GM12878 (cell line): Measurements from ENCODE around the gene GLB1L. TPM values are rescaled to one million over a fixed set of nuclear protein-coding genes. Genes with fewer than 3 reads are reported as not detected.

Experiments used
- EGR1 ChIP-seq, 2 experiments: IDR thresholded peaks; 1 replicate in 1 of 2; 2 replicates in 1 of 2; pipeline ENCODE4 v1.6.1; 2011 to 2012; ENCODE audit warnings: low read depth in 2 of 2, low read length in 2 of 2, borderline replicate concordance in 1 of 2, mild to moderate bottlenecking in 1 of 2, moderate library complexity in 1 of 2
- ETV6 ChIP-seq, 2 experiments: fragments of 450-650 bp in 1 of 2; IDR thresholded peaks in 1 of 2; conservative IDR thresholded peaks in 1 of 2; 2 replicates each; pipeline ENCODE4 v1.6.1; 2014; ENCODE audit warnings: antibody characterized with exemption in 1 of 2, borderline replicate concordance in 1 of 2, low read depth in 1 of 2, mild to moderate bottlenecking in 1 of 2, moderate library complexity in 1 of 2
- HCFC1 ChIP-seq: fragments of 150-350 bp; IDR thresholded peaks from 2 replicates; pipeline ENCODE4 v1.6.1; 2014; ENCODE audit warnings: low read length
- HDAC6 ChIP-seq: fragments of 200-600 bp; sonication (generic); IDR thresholded peaks from one replicate; pipeline ENCODE4 v1.8.0; 2017; ENCODE audit warnings: antibody characterized with exemption; ENCODE audit not compliant: unreplicated experiment
- JUNB ChIP-seq: IDR thresholded peaks from 2 replicates; pipeline ENCODE4 v1.6.1; 2016; ENCODE audit warnings: antibody characterized with exemption, mild to moderate bottlenecking
- MXI1 ChIP-seq: fragments of 150-350 bp; IDR thresholded peaks from 2 replicates; pipeline ENCODE4 v1.6.1; 2011; ENCODE audit warnings: low read depth, mild to moderate bottlenecking, inconsistent platforms, low read length, improper control_type of control experiment
- NR2C2 ChIP-seq: IDR thresholded peaks from 2 replicates; pipeline ENCODE4 v1.6.1; 2011; ENCODE audit warnings: borderline replicate concordance, low read depth; ENCODE audit not compliant: control insufficient read depth, insufficient read length
- NRF1 ChIP-seq: conservative IDR thresholded peaks from 2 replicates; pipeline ENCODE4 v1.6.1; 2011; ENCODE audit warnings: mild to moderate bottlenecking, low read depth, low read length, improper control_type of control experiment
- POLR2A ChIP-seq: IDR thresholded peaks from 2 replicates; pipeline ENCODE4 v1.6.1; 2011; ENCODE audit warnings: low read depth, mild to moderate bottlenecking, low read length
- STAT1 ChIP-seq: fragments of 450-650 bp; conservative IDR thresholded peaks from 2 replicates; pipeline ENCODE4 v1.6.1; 2014; ENCODE audit warnings: antibody characterized with exemption, mild to moderate bottlenecking
- WRNIP1 ChIP-seq: IDR thresholded peaks from 2 replicates; pipeline ENCODE4 v1.6.1; 2011; ENCODE audit warnings: low read depth, low read length, improper control_type of control experiment, borderline replicate concordance
- YBX1 ChIP-seq: fragments of 450-650 bp; IDR thresholded peaks from 2 replicates; pipeline ENCODE4 v1.6.1; 2016; ENCODE audit warnings: antibody characterized with exemption
- polyA plus RNA-seq, 11 experiments: library from polyadenylated mRNA; depleted of rRNA in 4 of 11; unstranded in 6 of 11; stranded (reverse) in 5 of 11; fragments of >200 nt; fragmentation: Nextera tagmentation in 4 of 11; fragmentation: Illumina TruSeq in 1 of 11; extraction: Ambion mirVana in 4 of 11; extraction: Trizol in 1 of 11; gene quantifications; 1 replicate in 1 of 11; 2 replicates in 10 of 11; pipeline versions ENCODE4 v1.2.1 to v1.2.3, GENCODE V29; 2011 to 2016; ENCODE audit warnings: inconsistent platforms in 2 of 11, missing spikeins in 2 of 11, low read depth in 1 of 11
- total RNA-seq, 4 experiments: library from RNA; depleted of rRNA in 3 of 4; stranded (reverse); fragments of >200 nt in 3 of 4; fragmentation: Illumina TruSeq in 1 of 4; extraction: Trizol in 1 of 4; gene quantifications; 2 replicates each; pipeline versions ENCODE4 v1.2.1 to v1.2.3, GENCODE V29; 2013 to 2021
- TF ChIP-seq, protein P1 (sequence below): IDR thresholded peaks from 2 replicates; pipeline ENCODE4 v1.6.1; 2011; ENCODE audit warnings: borderline replicate concordance, low read depth, mild to moderate bottlenecking, moderate library complexity, low read length; ENCODE audit not compliant: insufficient read depth, poor library complexity, severe bottlenecking
- TF ChIP-seq, protein P2 (sequence below): IDR thresholded peaks from 2 replicates; pipeline ENCODE4 v1.6.1; 2011; ENCODE audit warnings: low read depth, low read length, improper control_type of control experiment, borderline replicate concordance
- TF ChIP-seq, protein P3 (sequence below): fragments of 450-650 bp; IDR thresholded peaks from 2 replicates; pipeline ENCODE4 v1.6.1; 2017; ENCODE audit warnings: mild to moderate bottlenecking, low read depth, inconsistent platforms; ENCODE audit not compliant: poor library complexity, severe bottlenecking
- TF ChIP-seq, protein P4 (sequence below): fragments of 150-350 bp; IDR thresholded peaks from 2 replicates; pipeline ENCODE4 v1.6.1; 2016; ENCODE audit warnings: low read depth, low read length
- TF ChIP-seq, protein P5 (sequence below): fragments of 450-650 bp; IDR thresholded peaks from 2 replicates; pipeline ENCODE4 v1.6.1; 2017; ENCODE audit warnings: low read depth, mild to moderate bottlenecking, moderate library complexity
- TF ChIP-seq, protein P6 (sequence below): IDR thresholded peaks from 2 replicates; pipeline ENCODE4 v1.6.1; 2012; ENCODE audit warnings: low read depth, low read length, improper control_type of control experiment

GLB1L gene
- total and polyA plus RNA-seq, 10 of the 15 experiments (the other 5 are each of a cell fraction or from before 2014, with no cell fraction given) = 0.29 to 4.6 (median 2.7) TPM

DNA sequence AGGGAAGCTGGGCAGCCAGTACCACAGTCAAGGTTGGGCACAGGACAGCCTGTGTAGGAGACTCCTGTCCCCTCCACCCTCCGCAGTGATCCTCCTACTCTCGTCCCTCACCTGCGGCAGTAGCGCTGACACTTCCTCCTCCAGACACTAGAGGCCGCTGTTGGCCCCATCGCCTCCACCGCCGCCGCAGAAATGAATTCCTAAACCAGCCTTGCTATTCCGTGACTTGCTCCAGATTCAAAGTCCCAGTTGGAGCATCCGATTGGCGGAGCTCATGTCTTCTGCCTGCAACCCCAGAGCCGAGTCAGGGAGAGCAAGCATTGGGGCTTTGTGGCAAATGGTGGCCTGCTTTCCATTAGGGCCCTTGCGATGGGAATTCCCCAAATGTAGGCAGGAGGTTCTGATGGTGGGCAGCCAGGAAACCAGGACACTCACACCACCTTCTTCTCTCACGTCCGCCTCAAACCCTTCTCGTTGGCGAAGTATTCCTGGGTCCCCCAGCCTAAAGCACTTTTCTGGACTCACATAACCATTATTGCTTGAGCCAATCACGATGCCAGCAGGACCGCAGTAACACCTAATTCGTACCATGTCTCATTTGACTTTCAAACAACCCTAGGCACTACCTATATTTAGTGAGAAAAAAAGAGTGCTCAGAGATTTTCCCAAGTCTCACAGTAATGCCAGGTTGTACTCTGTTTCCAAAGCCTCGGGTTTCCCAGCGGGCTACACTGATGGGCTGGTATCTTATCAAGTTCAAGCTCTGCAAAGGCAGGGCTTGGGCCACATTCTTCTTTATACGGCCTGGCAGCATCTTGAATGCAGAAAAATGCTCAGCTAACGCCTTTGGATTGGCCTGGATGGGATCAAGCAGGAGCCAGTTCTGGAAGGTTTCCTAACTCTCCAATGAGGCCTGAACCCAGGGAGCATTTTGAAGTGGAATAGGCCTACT lies 32.7 kb upstream of the GLB1L start (continued):
- TF ChIP-seq, protein P1, sequence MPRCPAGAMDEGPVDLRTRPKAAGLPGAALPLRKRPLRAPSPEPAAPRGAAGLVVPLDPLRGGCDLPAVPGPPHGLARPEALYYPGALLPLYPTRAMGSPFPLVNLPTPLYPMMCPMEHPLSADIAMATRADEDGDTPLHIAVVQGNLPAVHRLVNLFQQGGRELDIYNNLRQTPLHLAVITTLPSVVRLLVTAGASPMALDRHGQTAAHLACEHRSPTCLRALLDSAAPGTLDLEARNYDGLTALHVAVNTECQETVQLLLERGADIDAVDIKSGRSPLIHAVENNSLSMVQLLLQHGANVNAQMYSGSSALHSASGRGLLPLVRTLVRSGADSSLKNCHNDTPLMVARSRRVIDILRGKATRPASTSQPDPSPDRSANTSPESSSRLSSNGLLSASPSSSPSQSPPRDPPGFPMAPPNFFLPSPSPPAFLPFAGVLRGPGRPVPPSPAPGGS = no peak
- TF ChIP-seq YBX1 (no peak), STAT1 (no peak), NRF1 (no peak), JUNB (no peak; the same call in 1 of the 2 replicates), WRNIP1 (no peak), NR2C2 (no peak), ETV6 (conservative IDR thresholded peaks at IDR 0.05 in 1 of 2, IDR thresholded peaks at IDR 0.05 in 1 of 2; ENCODE audit: borderline replicate concordance in 1 of 2, low read depth in 1 of 2) (no peak), MXI1 (no peak), HDAC6 (no peak), POLR2A (peak; percentile 44; the same call in 1 of the 2 replicates), EGR1 (IDR thresholded peaks at IDR 0.05; ENCODE audit: borderline replicate concordance in 1 of 2, low read depth in 2 of 2, low read length in 2 of 2) (no peak), HCFC1 (no peak)
- TF ChIP-seq, protein P2, sequence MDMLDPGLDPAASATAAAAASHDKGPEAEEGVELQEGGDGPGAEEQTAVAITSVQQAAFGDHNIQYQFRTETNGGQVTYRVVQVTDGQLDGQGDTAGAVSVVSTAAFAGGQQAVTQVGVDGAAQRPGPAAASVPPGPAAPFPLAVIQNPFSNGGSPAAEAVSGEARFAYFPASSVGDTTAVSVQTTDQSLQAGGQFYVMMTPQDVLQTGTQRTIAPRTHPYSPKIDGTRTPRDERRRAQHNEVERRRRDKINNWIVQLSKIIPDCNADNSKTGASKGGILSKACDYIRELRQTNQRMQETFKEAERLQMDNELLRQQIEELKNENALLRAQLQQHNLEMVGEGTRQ = no peak
- TF ChIP-seq, protein P3, sequence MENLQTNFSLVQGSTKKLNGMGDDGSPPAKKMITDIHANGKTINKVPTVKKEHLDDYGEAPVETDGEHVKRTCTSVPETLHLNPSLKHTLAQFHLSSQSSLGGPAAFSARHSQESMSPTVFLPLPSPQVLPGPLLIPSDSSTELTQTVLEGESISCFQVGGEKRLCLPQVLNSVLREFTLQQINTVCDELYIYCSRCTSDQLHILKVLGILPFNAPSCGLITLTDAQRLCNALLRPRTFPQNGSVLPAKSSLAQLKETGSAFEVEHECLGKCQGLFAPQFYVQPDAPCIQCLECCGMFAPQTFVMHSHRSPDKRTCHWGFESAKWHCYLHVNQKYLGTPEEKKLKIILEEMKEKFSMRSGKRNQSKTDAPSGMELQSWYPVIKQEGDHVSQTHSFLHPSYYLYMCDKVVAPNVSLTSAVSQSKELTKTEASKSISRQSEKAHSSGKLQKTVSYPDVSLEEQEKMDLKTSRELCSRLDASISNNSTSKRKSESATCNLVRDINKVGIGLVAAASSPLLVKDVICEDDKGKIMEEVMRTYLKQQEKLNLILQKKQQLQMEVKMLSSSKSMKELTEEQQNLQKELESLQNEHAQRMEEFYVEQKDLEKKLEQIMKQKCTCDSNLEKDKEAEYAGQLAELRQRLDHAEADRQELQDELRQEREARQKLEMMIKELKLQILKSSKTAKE = peak; percentile 28
- TF ChIP-seq, protein P4, sequence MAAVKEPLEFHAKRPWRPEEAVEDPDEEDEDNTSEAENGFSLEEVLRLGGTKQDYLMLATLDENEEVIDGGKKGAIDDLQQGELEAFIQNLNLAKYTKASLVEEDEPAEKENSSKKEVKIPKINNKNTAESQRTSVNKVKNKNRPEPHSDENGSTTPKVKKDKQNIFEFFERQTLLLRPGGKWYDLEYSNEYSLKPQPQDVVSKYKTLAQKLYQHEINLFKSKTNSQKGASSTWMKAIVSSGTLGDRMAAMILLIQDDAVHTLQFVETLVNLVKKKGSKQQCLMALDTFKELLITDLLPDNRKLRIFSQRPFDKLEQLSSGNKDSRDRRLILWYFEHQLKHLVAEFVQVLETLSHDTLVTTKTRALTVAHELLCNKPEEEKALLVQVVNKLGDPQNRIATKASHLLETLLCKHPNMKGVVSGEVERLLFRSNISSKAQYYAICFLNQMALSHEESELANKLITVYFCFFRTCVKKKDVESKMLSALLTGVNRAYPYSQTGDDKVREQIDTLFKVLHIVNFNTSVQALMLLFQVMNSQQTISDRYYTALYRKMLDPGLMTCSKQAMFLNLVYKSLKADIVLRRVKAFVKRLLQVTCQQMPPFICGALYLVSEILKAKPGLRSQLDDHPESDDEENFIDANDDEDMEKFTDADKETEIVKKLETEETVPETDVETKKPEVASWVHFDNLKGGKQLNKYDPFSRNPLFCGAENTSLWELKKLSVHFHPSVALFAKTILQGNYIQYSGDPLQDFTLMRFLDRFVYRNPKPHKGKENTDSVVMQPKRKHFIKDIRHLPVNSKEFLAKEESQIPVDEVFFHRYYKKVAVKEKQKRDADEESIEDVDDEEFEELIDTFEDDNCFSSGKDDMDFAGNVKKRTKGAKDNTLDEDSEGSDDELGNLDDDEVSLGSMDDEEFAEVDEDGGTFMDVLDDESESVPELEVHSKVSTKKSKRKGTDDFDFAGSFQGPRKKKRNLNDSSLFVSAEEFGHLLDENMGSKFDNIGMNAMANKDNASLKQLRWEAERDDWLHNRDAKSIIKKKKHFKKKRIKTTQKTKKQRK = no peak
- TF ChIP-seq, protein P5, sequence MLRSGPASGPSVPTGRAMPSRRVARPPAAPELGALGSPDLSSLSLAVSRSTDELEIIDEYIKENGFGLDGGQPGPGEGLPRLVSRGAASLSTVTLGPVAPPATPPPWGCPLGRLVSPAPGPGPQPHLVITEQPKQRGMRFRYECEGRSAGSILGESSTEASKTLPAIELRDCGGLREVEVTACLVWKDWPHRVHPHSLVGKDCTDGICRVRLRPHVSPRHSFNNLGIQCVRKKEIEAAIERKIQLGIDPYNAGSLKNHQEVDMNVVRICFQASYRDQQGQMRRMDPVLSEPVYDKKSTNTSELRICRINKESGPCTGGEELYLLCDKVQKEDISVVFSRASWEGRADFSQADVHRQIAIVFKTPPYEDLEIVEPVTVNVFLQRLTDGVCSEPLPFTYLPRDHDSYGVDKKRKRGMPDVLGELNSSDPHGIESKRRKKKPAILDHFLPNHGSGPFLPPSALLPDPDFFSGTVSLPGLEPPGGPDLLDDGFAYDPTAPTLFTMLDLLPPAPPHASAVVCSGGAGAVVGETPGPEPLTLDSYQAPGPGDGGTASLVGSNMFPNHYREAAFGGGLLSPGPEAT = peak; percentile 89
- TF ChIP-seq, protein P6, sequence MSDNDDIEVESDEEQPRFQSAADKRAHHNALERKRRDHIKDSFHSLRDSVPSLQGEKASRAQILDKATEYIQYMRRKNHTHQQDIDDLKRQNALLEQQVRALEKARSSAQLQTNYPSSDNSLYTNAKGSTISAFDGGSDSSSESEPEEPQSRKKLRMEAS = no peak
